Endodermal cell (in vitro differentiated cells): ENCODE measurements around the gene DPH7. TPM values are rescaled to one million over a fixed set of nuclear protein-coding genes. Genes with fewer than 3 reads are reported as not detected.
A peak's percentile ranks its signal among the peaks of the same experiment; 100 is the strongest.

Source experiments
- DNase-seq: peaks from one replicate; pipeline ENCODE4 v3.0.0-alpha.2; 2017
- H3K27ac ChIP-seq: 2 replicates; pipeline ENCODE4 v1.5.1; 2013; ENCODE audit warnings: mild to moderate bottlenecking, low read depth, low read length, moderate library complexity
- H3K27me3 ChIP-seq: 2 replicates; pipeline ENCODE4 v1.6.1; 2013; ENCODE audit warnings: mild to moderate bottlenecking, low read length, moderate library complexity; ENCODE audit not compliant: insufficient read depth, control insufficient read depth, poor library complexity, severe bottlenecking
- H3K36me3 ChIP-seq: 2 replicates; pipeline ENCODE4 v1.7.0; 2013; ENCODE audit warnings: mild to moderate bottlenecking, low read length, moderate library complexity; ENCODE audit not compliant: control insufficient read depth, insufficient read depth
- H3K4me1 ChIP-seq: one replicate; pipeline ENCODE4 v1.7.0; 2013; ENCODE audit warnings: low read length; ENCODE audit not compliant: control insufficient read depth, insufficient read depth
- H3K4me3 ChIP-seq: 2 replicates; pipeline ENCODE4 v1.5.1; 2013; ENCODE audit warnings: mild to moderate bottlenecking, low read length, moderate library complexity
- H3K9ac ChIP-seq: 2 replicates; pipeline ENCODE4 v1.6.1; 2013; ENCODE audit warnings: mild to moderate bottlenecking, low read length, moderate library complexity; ENCODE audit not compliant: poor library complexity, severe bottlenecking; ENCODE audit errors: extremely low read depth
- H3K9me3 ChIP-seq: 2 replicates; pipeline ENCODE4 v1.6.1; 2013; ENCODE audit warnings: mild to moderate bottlenecking, low read length, moderate library complexity; ENCODE audit not compliant: control insufficient read depth
- H3K27ac Mint-ChIP-seq: 2 replicates; pipeline ENCODE4 v1.8.0; 2020; ENCODE audit warnings: mixed read lengths
- H3K27me3 Mint-ChIP-seq: 2 replicates; pipeline ENCODE4 v1.8.0; 2021; ENCODE audit warnings: mild to moderate bottlenecking, mixed read lengths; ENCODE audit not compliant: insufficient read depth
- H3K36me3 Mint-ChIP-seq: 2 replicates; pipeline ENCODE4 v1.8.0; 2020; ENCODE audit warnings: low read depth, mixed read lengths
- H3K4me1 Mint-ChIP-seq: 2 replicates; pipeline ENCODE4 v1.8.0; 2020; ENCODE audit warnings: mixed read lengths
- H3K4me3 Mint-ChIP-seq: 2 replicates; pipeline ENCODE4 v1.8.0; 2020; ENCODE audit warnings: mild to moderate bottlenecking, moderate library complexity, mixed read lengths
- H3K9me3 Mint-ChIP-seq: 2 replicates; pipeline ENCODE4 v1.8.0; 2020; ENCODE audit warnings: mild to moderate bottlenecking, mixed read lengths
- WGBS, 2 experiments: methylation state at CpG; one replicate each; pipeline versions ENCODE4 v1.1.5 to v1.1.7; 2013; ENCODE audit warnings: missing lambda C conversion rate in 2 of 2, mixed read lengths in 1 of 2; ENCODE audit not compliant: insufficient coverage in 1 of 2, insufficient read length in 1 of 2; 5-methylcytosine and 5-hydroxymethylcytosine counted together
- total RNA-seq, 2 donors: library from RNA; stranded (reverse); fragmentation: NEBNext Ultra II Directional in 1 of 2; extraction: Animal tissue kit (Norgen Biotek cat#: 25700) in 1 of 2; gene quantifications; 2 replicates in 1 of 2; 3 replicates in 1 of 2; pipeline ENCODE4 v1.2.1, GENCODE V29; 2021
- TF ChIP-seq, protein P1 (sequence below): fragments of 200-600 bp; sonication (generic); conservative IDR thresholded peaks from 2 replicates; pipeline ENCODE4 v1.5.0; 2021; ENCODE audit warnings: antibody characterized with exemption, mild to moderate bottlenecking

DPH7 gene
- total RNA-seq, 2 donors from 2014 or later = 48.9 to 50.4 TPM

DNA sequence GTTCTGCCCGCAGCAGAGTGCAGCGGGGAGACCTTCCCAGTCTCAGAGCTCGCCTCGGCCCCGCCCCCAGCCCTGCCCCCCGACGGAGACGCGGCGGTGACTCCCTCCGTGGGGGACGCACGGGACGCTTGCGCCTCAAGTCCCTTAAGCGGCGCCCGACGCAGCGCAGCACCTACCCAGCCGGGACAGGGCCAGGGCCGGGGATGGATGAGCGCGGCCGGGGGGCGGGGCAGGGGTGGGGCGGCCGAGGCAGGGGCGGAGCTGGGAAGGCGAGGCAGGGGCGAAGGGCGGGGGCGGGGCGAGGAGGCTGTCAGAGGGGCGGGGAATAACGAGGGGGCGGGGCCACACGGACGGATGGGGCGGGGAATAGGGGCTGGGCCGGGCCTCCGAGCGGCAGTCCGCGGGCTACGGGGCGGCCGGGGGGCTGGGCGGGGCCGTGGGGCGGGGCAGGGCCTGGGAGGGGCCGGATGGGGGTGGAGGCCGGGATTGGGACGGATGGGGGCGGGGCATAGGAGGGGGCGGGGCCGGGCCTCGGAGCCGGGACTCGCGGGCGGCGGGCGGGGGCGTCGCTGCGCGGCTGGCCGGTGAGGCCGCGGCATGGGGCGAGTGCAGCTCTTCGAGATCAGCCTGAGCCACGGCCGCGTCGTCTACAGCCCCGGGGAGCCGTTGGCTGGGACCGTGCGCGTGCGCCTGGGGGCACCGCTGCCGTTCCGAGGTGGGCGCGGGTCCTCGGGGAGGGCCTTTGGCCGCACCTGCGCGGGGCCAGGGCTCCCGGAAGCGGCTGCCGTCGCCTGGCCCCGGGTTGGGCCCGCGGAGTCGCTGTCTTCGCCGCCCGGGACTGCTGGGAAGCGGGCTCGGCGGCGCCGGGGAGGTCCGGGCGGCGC is 26.6 kb upstream of the DPH7 start, which contains the start of gene ARRDC1:
TSS of gene ARRDC1 (plus strand) at position 566 of the 884 bp plus-strand sequence. CDS start at position 598, 32 bp downstream.
- H3K36me3 Mint-ChIP-seq = no peaks in the 10 kb centered on the region

GRCh38 chr9:137604345-137605086 is 25.8 kb upstream of the DPH7 start:
- no peaks in the 10 kb centered on the region for H3K36me3 Mint-ChIP-seq
- Histone ChIP-seq H3K4me3 (no peak overlapping the region), H3K9me3 (no peaks in the 10 kb centered on the region), H3K9ac (no peak overlapping the region), H3K27me3 (no peaks in the 10 kb centered on the region), H3K27ac (no peak overlapping the region), H3K36me3 (no peaks in the 10 kb centered on the region), H3K4me1 (no peaks in the 10 kb centered on the region)
- peak overlapping the region; percentile 47 for H3K4me3 Mint-ChIP-seq
- 29 to 77% methylated on average over 6 to 42 of the region's 49 CpGs for WGBS, 2 experiments
- peaks cover 20% of the 10 kb centered on the region for H3K4me1 Mint-ChIP-seq
- H3K9me3 Mint-ChIP-seq = no peaks in the 10 kb centered on the region
- DNase-seq = no peak
- no peak overlapping the region for H3K27ac Mint-ChIP-seq
- H3K27me3 Mint-ChIP-seq = peaks cover 6% of the 10 kb centered on the region
- TF ChIP-seq, protein P1, sequence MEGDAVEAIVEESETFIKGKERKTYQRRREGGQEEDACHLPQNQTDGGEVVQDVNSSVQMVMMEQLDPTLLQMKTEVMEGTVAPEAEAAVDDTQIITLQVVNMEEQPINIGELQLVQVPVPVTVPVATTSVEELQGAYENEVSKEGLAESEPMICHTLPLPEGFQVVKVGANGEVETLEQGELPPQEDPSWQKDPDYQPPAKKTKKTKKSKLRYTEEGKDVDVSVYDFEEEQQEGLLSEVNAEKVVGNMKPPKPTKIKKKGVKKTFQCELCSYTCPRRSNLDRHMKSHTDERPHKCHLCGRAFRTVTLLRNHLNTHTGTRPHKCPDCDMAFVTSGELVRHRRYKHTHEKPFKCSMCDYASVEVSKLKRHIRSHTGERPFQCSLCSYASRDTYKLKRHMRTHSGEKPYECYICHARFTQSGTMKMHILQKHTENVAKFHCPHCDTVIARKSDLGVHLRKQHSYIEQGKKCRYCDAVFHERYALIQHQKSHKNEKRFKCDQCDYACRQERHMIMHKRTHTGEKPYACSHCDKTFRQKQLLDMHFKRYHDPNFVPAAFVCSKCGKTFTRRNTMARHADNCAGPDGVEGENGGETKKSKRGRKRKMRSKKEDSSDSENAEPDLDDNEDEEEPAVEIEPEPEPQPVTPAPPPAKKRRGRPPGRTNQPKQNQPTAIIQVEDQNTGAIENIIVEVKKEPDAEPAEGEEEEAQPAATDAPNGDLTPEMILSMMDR = no peak

More for the DNA sequence above, 26.6 kb upstream of the DPH7 start, which contains the start of gene ARRDC1:
- H3K36me3 ChIP-seq = no peaks in the 10 kb centered on the region
- Mint-ChIP-seq H3K9me3 (no peaks in the 10 kb centered on the region), H3K4me3 (peak within 1 kb of the TSS; percentile 62), H3K4me1 (peaks cover 20% of the 10 kb centered on the region), H3K27me3 (peaks cover 6% of the 10 kb centered on the region), H3K27ac (no peak within 1 kb of the TSS)
- peak within 1 kb of the TSS; percentile 77 for H3K4me3 ChIP-seq
- no peaks in the 10 kb centered on the region for H3K9me3 ChIP-seq
- H3K27me3 ChIP-seq = no peaks in the 10 kb centered on the region
- peak within 1 kb of the TSS; percentile 47 for H3K9ac ChIP-seq
- no peak within 1 kb of the TSS for H3K27ac ChIP-seq
- TF ChIP-seq, protein P1 = no peak
- DNase-seq = peak; percentile 99
- WGBS, 2 experiments = 0% methylated on average over 13 to 109 of the region's 111 CpGs
- no peaks in the 10 kb centered on the region for H3K4me1 ChIP-seq

DNA sequence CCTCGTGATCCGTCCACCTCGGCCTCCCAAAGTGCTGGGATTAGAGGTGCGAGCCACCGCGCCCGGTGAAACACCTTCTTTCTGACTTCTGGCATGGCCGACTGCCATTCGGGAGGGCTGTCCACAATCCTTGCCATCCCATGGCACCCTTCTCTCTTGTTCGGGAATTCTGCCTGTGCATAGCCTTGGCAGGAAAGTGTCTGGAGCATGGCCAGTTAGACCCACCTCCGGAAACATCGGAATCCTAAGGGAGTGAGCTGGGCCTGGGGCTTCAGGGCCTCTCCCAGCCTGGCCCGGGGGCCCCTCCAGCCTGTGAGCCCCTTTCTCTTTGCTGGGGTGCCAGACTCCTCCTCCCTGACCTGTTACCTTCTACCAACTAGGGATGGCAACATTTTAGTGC is 25.2 kb upstream of the DPH7 start:
- no peaks in the 10 kb centered on the region for H3K27me3 ChIP-seq
- no peak for DNase-seq
- H3K36me3 Mint-ChIP-seq = no peaks in the 10 kb centered on the region
- H3K27me3 Mint-ChIP-seq = peaks cover 7% of the 10 kb centered on the region
- no peaks in the 10 kb centered on the region for H3K4me1 ChIP-seq
- no peak overlapping the region for H3K27ac Mint-ChIP-seq
- TF ChIP-seq, protein P1 = no peak
- H3K9me3 Mint-ChIP-seq = no peaks in the 10 kb centered on the region
- H3K9ac ChIP-seq = no peak overlapping the region
- H3K4me3 ChIP-seq = no peak overlapping the region
- WGBS, 2 experiments = 91 to 94% methylated on average over 13 of the region's 13 CpGs
- H3K36me3 ChIP-seq = no peaks in the 10 kb centered on the region
- H3K27ac ChIP-seq = no peak overlapping the region
- peaks cover 20% of the 10 kb centered on the region for H3K4me1 Mint-ChIP-seq
- no peaks in the 10 kb centered on the region for H3K9me3 ChIP-seq
- H3K4me3 Mint-ChIP-seq = peak overlapping the region; percentile 47
